ENCODE measurements around the gene FGD2. TPM values are rescaled to one million over a fixed set of nuclear protein-coding genes. Genes with fewer than 3 reads are reported as not detected.

The FGD2 gene
- total and polyA plus RNA-seq, 10 of the 15 experiments (the other 5 are each of a cell fraction or from before 2014, with no cell fraction given), result 5.2 to 88.1 (median 33.2) TPM

DNA sequence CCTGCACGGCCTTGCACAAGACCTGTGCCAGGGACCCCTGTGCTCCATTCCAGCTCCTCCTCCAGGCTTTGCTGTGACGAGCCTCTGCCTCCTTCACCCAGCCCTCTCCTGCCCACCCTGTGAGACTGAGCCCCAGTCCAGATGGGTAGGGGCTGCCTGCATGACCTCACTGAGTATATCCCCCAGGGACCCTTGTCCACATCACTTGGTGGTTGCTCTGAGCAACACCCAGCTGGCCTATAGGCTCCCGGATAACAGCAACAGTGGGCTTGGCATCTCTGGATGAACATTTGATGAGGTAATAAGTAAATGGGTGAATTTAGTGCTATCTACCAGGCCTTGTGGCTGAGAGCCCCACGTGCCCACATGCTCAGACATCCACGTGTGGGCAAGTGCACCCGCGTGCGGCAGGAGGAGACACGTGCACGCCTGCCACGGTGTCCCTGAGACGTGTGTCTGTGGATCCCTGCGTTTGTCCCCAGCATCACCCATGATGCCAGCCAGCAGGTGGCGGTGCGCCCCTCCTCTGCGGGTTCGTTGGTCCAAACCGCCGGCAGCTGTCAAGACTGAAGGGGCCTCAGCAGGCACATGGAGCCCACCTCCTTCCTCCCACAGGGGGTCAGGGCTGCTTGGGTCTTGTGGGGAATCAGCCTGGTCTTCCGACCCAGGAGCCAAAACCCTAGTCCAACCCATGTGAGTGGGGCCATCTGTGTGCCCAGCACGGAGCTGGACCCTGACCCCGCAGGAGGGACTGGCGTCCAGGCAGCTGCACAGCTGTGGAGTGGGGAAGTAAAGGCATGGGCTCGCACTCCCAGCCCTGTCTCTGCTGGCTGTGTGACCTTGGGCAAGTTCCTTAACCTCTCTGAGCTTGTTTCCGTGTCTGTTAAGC, 45.9 kb downstream of the FGD2 start (continued):
- TF ChIP-seq, protein P1, sequence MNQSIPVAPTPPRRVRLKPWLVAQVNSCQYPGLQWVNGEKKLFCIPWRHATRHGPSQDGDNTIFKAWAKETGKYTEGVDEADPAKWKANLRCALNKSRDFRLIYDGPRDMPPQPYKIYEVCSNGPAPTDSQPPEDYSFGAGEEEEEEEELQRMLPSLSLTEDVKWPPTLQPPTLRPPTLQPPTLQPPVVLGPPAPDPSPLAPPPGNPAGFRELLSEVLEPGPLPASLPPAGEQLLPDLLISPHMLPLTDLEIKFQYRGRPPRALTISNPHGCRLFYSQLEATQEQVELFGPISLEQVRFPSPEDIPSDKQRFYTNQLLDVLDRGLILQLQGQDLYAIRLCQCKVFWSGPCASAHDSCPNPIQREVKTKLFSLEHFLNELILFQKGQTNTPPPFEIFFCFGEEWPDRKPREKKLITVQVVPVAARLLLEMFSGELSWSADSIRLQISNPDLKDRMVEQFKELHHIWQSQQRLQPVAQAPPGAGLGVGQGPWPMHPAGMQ (IDR thresholded peaks at IDR 0.05; ENCODE audit: borderline replicate concordance), result no peak
- TF ChIP-seq, protein P2, sequence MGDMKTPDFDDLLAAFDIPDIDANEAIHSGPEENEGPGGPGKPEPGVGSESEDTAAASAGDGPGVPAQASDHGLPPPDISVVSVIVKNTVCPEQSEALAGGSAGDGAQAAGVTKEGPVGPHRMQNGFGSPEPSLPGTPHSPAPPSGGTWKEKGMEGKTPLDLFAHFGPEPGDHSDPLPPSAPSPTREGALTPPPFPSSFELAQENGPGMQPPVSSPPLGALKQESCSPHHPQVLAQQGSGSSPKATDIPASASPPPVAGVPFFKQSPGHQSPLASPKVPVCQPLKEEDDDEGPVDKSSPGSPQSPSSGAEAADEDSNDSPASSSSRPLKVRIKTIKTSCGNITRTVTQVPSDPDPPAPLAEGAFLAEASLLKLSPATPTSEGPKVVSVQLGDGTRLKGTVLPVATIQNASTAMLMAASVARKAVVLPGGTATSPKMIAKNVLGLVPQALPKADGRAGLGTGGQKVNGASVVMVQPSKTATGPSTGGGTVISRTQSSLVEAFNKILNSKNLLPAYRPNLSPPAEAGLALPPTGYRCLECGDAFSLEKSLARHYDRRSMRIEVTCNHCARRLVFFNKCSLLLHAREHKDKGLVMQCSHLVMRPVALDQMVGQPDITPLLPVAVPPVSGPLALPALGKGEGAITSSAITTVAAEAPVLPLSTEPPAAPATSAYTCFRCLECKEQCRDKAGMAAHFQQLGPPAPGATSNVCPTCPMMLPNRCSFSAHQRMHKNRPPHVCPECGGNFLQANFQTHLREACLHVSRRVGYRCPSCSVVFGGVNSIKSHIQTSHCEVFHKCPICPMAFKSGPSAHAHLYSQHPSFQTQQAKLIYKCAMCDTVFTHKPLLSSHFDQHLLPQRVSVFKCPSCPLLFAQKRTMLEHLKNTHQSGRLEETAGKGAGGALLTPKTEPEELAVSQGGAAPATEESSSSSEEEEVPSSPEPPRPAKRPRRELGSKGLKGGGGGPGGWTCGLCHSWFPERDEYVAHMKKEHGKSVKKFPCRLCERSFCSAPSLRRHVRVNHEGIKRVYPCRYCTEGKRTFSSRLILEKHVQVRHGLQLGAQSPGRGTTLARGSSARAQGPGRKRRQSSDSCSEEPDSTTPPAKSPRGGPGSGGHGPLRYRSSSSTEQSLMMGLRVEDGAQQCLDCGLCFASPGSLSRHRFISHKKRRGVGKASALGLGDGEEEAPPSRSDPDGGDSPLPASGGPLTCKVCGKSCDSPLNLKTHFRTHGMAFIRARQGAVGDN (IDR thresholded peaks at IDR 0.05), result no peak; the same call in 1 of the 2 replicates
- TF ChIP-seq, protein P3, sequence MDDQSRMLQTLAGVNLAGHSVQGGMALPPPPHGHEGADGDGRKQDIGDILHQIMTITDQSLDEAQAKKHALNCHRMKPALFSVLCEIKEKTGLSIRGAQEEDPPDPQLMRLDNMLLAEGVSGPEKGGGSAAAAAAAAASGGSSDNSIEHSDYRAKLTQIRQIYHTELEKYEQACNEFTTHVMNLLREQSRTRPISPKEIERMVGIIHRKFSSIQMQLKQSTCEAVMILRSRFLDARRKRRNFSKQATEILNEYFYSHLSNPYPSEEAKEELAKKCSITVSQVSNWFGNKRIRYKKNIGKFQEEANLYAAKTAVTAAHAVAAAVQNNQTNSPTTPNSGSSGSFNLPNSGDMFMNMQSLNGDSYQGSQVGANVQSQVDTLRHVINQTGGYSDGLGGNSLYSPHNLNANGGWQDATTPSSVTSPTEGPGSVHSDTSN (IDR thresholded peaks at IDR 0.05; ENCODE audit: insufficient replicate concordance, low read depth, low read length), result peak; percentile 16
- TF ChIP-seq NFIC (IDR thresholded peaks at IDR 0.05; ENCODE audit: low read depth, low read length), result no peak
- no peak for TF ChIP-seq BCL11A (IDR thresholded peaks at IDR 0.05; ENCODE audit: low read depth, low read length)
- TF ChIP-seq, protein P4, sequence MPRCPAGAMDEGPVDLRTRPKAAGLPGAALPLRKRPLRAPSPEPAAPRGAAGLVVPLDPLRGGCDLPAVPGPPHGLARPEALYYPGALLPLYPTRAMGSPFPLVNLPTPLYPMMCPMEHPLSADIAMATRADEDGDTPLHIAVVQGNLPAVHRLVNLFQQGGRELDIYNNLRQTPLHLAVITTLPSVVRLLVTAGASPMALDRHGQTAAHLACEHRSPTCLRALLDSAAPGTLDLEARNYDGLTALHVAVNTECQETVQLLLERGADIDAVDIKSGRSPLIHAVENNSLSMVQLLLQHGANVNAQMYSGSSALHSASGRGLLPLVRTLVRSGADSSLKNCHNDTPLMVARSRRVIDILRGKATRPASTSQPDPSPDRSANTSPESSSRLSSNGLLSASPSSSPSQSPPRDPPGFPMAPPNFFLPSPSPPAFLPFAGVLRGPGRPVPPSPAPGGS (IDR thresholded peaks at IDR 0.05; ENCODE audit: borderline replicate concordance, insufficient read depth, low read depth, low read length, poor library complexity, severe bottlenecking), result no peak
- TF ChIP-seq RFX5 (IDR thresholded peaks at IDR 0.05; ENCODE audit: low read depth, low read length), result no peak
- no peak for TF ChIP-seq CBX3 (IDR thresholded peaks at IDR 0.05; ENCODE audit: borderline replicate concordance, low read depth)
- TF ChIP-seq SIX5 (IDR thresholded peaks at IDR 0.05; ENCODE audit: low read depth, low read length, severe bottlenecking), result no peak
- TF ChIP-seq, protein P5, sequence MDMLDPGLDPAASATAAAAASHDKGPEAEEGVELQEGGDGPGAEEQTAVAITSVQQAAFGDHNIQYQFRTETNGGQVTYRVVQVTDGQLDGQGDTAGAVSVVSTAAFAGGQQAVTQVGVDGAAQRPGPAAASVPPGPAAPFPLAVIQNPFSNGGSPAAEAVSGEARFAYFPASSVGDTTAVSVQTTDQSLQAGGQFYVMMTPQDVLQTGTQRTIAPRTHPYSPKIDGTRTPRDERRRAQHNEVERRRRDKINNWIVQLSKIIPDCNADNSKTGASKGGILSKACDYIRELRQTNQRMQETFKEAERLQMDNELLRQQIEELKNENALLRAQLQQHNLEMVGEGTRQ (IDR thresholded peaks at IDR 0.05; ENCODE audit: borderline replicate concordance, low read depth, low read length), result no peak; the same call in 1 of the 2 replicates
- TF ChIP-seq KDM1A (IDR thresholded peaks at IDR 0.05; ENCODE audit: borderline replicate concordance), result no peak
- TF ChIP-seq GATAD2B (conservative IDR thresholded peaks at IDR 0.05; ENCODE audit: low read depth), result no peak
- no peak for TF ChIP-seq EP300 (IDR thresholded peaks at IDR 0.05; ENCODE audit: borderline replicate concordance in 1 of 2, control insufficient read depth in 1 of 2, low read depth in 2 of 2, low read length in 2 of 2)
- TF ChIP-seq RUNX3 (IDR thresholded peaks at IDR 0.05; ENCODE audit: low read length), result peak; percentile 77
- TF ChIP-seq, protein P6, sequence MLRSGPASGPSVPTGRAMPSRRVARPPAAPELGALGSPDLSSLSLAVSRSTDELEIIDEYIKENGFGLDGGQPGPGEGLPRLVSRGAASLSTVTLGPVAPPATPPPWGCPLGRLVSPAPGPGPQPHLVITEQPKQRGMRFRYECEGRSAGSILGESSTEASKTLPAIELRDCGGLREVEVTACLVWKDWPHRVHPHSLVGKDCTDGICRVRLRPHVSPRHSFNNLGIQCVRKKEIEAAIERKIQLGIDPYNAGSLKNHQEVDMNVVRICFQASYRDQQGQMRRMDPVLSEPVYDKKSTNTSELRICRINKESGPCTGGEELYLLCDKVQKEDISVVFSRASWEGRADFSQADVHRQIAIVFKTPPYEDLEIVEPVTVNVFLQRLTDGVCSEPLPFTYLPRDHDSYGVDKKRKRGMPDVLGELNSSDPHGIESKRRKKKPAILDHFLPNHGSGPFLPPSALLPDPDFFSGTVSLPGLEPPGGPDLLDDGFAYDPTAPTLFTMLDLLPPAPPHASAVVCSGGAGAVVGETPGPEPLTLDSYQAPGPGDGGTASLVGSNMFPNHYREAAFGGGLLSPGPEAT (IDR thresholded peaks at IDR 0.05; ENCODE audit: low read depth), result no peak
- no peak for TF ChIP-seq MEF2A (IDR thresholded peaks at IDR 0.05; ENCODE audit: insufficient read depth, low read depth, low read length)
